Memory B cell (primary cell): Measurements from ENCODE around the gene THRSP.
"Not testable (repeated sequence)": the region's sequence is repeated elsewhere in the genome, so short reads cannot be mapped to it uniquely, and the experiment has no call there.

Experiments
- ATAC-seq: fragments of 150-1000 bp; cut with Tn5 transposase; 2 replicates; pipeline ENCODE4 v1.10.0; 2021; ENCODE audit warnings: low read depth, mild to moderate bottlenecking, moderate library complexity
- DNase-seq, 2 donors: peaks; one replicate each; pipeline ENCODE4 v3.0.0; 2022; ENCODE audit warnings: low spot score in 2 of 2
- H3K27ac Mint-ChIP-seq: one replicate; pipeline ENCODE4 v1.8.0; 2022; ENCODE audit warnings: mild to moderate bottlenecking, moderate library complexity, mixed read lengths
- H3K27me3 Mint-ChIP-seq: one replicate; pipeline ENCODE4 v1.8.0; 2022; ENCODE audit warnings: mixed read lengths
- H3K36me3 Mint-ChIP-seq: one replicate; pipeline ENCODE4 v1.8.0; 2022; ENCODE audit warnings: mild to moderate bottlenecking, mixed read lengths
- H3K4me1 Mint-ChIP-seq: one replicate; pipeline ENCODE4 v1.8.0; 2022; ENCODE audit warnings: mixed read lengths
- H3K4me3 Mint-ChIP-seq: one replicate; pipeline ENCODE4 v1.8.0; 2022; ENCODE audit warnings: mild to moderate bottlenecking, moderate library complexity, mixed read lengths
- H3K9me3 Mint-ChIP-seq: one replicate; pipeline ENCODE4 v1.8.0; 2022; ENCODE audit warnings: mixed read lengths

THRSP gene

GRCh38 chr11:78045851-78046485, 17.7 kb upstream of the THRSP start:
- H3K4me1 Mint-ChIP-seq: peaks cover 8% of the 10 kb centered on the region
- peaks cover 5% of the 10 kb centered on the region for H3K27me3 Mint-ChIP-seq
- peak overlapping the region; percentile 77 for H3K4me3 Mint-ChIP-seq
- H3K27ac Mint-ChIP-seq: no peak overlapping the region
- DNase-seq (peak; percentile 79 to 90), ATAC-seq (peak; percentile 98)
- H3K36me3 Mint-ChIP-seq: peaks cover 2% of the 10 kb centered on the region
- H3K9me3 Mint-ChIP-seq: no peaks in the 10 kb centered on the region

- H3K27me3 Mint-ChIP-seq: peaks cover 5% of the 10 kb centered on the region
- DNase-seq (no peak), ATAC-seq (peak; percentile 9)
- H3K9me3 Mint-ChIP-seq: no peaks in the 10 kb centered on the region
- no peak overlapping the region for H3K27ac Mint-ChIP-seq
- H3K36me3 Mint-ChIP-seq: peaks cover 2% of the 10 kb centered on the region
- no peak overlapping the region for H3K4me3 Mint-ChIP-seq
- peaks cover 8% of the 10 kb centered on the region for H3K4me1 Mint-ChIP-seq
These were observed 17.2 kb upstream of the THRSP start for GRCh38 chr11:78046486-78046854.

GRCh38 chr11:78048561-78048960, 15.1 kb upstream of the THRSP start:
- ATAC-seq: no peak
- H3K27ac Mint-ChIP-seq: no peak overlapping the region
- no peaks in the 10 kb centered on the region for H3K36me3 Mint-ChIP-seq

DNA sequence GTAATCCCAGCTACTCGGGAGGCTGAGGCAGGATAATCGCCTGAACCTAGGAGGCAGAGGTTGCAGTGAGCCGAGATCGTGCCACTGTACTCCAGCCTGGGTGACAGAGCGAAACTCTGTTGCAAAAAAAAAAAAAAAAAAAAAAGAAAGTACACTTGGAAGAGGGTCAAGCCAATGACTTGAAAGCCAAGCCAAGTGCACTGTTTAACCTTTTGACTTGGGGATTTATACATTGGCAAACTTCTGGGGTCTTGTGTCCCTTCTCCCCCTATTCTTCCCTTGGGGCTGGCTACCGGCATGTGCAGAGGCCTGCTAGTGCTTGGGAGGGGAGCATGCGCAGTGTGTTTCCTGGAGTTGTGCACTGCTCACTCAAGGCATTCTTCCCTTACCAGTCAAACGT, 14.3 kb upstream of the THRSP start:
- no peak for DNase-seq
- ATAC-seq: no peak
- peaks cover 8% of the 10 kb centered on the region for H3K4me1 Mint-ChIP-seq
- H3K27me3 Mint-ChIP-seq: no peaks in the 10 kb centered on the region
- no peak overlapping the region for H3K4me3 Mint-ChIP-seq
- H3K9me3 Mint-ChIP-seq: no peaks in the 10 kb centered on the region
- no peaks in the 10 kb centered on the region for H3K36me3 Mint-ChIP-seq
- no peak overlapping the region for H3K27ac Mint-ChIP-seq

More at GRCh38 chr11:78048561-78048960, 15.1 kb upstream of the THRSP start:
- Mint-ChIP-seq H3K9me3 (no peaks in the 10 kb centered on the region), H3K27me3 (no peaks in the 10 kb centered on the region), H3K4me1 (peaks cover 8% of the 10 kb centered on the region), H3K4me3 (no peak overlapping the region)
- no peak for DNase-seq

DNA sequence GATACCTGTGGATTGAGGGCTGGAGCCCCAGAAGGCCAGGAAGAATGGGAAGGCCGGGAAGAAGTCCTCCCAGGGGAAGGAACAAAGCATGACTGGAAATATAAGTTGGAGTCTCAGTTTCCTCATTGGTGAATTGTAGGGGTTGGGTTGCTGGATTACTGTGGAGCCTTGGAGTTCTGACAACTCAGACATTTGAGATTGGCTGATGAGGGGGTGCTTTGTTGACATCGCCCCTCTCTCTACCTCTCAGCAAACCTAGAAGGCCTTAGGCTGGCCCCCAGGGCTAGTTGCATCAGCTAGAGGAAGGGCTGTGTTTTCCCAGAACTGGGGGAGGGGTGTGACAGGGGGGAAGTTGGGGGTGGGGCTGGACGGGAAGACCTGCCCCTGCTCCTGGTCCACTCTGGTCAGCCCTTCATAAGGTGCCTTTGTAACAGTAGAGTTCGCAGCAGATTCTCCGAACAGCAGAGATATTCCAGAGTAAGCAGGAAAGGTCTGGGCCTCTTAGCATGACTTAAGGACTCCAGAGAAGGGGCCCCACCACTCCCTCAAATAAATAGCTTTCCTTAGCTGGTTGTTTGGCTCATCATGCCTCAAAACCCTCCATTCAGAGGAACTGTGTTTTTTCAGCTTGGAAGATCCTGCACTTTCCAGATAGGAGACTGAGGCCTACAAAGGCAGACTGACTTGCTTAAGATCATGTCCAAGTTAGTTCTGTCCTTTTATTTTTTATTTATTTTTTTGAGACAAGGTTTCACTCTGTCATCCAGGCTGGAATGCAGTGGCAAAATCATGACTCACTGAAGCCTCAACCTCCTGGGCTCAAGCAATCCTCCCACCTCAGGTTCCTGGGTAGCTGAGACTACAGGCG, 12.5 kb upstream of the THRSP start:
- Mint-ChIP-seq H3K27ac (no peak overlapping the region), H3K4me1 (peaks cover 3% of the 10 kb centered on the region), H3K9me3 (no peaks in the 10 kb centered on the region), H3K36me3 (no peaks in the 10 kb centered on the region), H3K27me3 (no peaks in the 10 kb centered on the region), H3K4me3 (no peak overlapping the region)
- ATAC-seq (no peak), DNase-seq (no peak)

- no peak for DNase-seq
- no peak for ATAC-seq
- H3K36me3 Mint-ChIP-seq: no peaks in the 10 kb centered on the region
- H3K4me1 Mint-ChIP-seq: no peaks in the 10 kb centered on the region
- H3K27ac Mint-ChIP-seq: no peak overlapping the region
- H3K4me3 Mint-ChIP-seq: no peak overlapping the region
- no peaks in the 10 kb centered on the region for H3K9me3 Mint-ChIP-seq
- H3K27me3 Mint-ChIP-seq: no peaks in the 10 kb centered on the region
These were observed 8.7 kb upstream of the THRSP start for GRCh38 chr11:78054971-78055370.

DNA sequence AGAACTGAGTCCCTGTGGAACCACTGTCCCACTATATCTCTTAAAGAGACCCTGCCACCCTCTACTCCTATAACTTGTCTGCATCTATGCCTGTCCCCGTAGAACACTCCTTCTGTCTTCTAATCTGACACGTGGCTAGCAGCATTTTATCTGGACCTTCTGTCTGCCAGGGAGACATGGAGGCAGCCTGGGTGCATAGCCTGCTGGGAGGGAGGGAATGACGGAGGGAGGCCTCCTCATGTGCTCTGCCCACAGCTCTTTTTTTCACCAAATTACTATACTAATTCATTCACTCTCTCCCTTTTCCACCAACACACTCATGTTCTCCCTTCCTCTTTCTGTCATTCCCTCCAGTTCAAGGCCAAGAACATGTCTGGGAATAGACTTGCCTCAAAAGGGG, 7.6 kb upstream of the THRSP start:
- Mint-ChIP-seq H3K4me1 (no peaks in the 10 kb centered on the region), H3K27me3 (no peaks in the 10 kb centered on the region), H3K9me3 (no peaks in the 10 kb centered on the region), H3K27ac (no peak overlapping the region), H3K36me3 (no peaks in the 10 kb centered on the region), H3K4me3 (no peak overlapping the region)
- no peak for ATAC-seq
- no peak for DNase-seq

DNA sequence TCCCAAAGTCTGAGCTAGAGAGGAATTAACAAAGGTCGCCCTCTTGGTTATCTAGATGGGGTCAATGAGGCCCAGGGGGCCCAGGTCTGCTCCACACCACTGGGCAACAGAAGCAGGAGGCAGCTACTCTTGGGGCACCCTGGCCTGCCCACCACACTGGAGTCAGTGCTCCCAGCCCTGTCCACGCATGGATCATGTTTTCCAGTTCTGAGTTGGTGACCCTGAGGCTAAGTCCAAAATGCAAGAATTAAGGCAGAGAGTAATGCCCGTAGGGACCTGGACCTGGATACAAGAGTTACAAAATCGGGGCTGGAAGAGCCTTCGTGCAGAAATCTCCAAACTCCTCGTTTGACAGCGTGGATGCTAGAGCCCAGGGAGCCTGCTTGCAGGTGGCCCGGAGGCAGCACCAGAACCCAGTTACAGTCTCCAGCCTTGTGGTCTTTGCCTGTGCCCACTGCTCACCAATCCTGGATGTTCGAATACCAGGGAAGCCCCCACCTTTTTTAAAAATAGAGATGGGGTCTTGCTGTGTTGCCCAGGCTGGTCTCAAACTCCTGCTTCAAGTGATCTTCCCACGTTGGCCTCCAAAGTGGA, 6.1 kb upstream of the THRSP start:
- no peaks in the 10 kb centered on the region for H3K36me3 Mint-ChIP-seq
- no peaks in the 10 kb centered on the region for H3K9me3 Mint-ChIP-seq
- H3K27me3 Mint-ChIP-seq: no peaks in the 10 kb centered on the region
- no peak overlapping the region for H3K27ac Mint-ChIP-seq
- no peak overlapping the region for H3K4me3 Mint-ChIP-seq
- no peaks in the 10 kb centered on the region for H3K4me1 Mint-ChIP-seq
- ATAC-seq: no peak
- DNase-seq: no peak

- ATAC-seq, H3K27ac Mint-ChIP-seq, H3K27me3 Mint-ChIP-seq, H3K4me1 Mint-ChIP-seq, H3K4me3 Mint-ChIP-seq, DNase-seq, H3K9me3 Mint-ChIP-seq, H3K36me3 Mint-ChIP-seq: not testable (repeated sequence)
These were observed 3.8 kb upstream of the THRSP start for GRCh38 chr11:78059749-78060328.

- DNase-seq (no peak), ATAC-seq (no peak)
- Mint-ChIP-seq H3K4me1 (no peaks in the 10 kb centered on the region), H3K27me3 (no peaks in the 10 kb centered on the region), H3K36me3 (peaks cover 3% of the 10 kb centered on the region), H3K27ac (no peak overlapping the region), H3K4me3 (no peak overlapping the region), H3K9me3 (no peaks in the 10 kb centered on the region)
These were observed 3.1 kb upstream of the THRSP start for GRCh38 chr11:78060533-78060932.

GRCh38 chr11:78061088-78061920, 2.4 kb upstream of the THRSP start:
- no peaks in the 10 kb centered on the region for H3K4me1 Mint-ChIP-seq
- ATAC-seq: no peak
- H3K27ac Mint-ChIP-seq: no peak overlapping the region

DNA sequence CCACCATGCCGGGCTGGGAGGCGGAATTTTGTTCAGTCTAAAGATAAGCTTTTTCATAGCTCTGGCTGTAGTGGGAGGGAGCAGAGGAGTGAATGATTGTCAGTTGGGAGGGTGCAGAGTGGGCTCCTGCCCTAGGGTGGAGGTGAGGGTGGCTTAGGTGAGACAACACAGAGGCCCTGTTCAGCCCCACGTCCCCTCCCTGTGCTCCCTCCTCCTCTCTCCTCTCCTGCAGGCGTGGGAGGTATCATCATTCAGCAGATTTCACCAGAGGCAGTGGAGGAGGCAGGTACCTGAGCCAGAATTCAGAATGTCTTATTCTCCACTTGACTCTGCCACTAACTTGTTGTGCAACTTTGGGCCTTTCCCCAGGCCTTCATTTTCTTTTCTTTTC, 1.7 kb upstream of the THRSP start:
- Mint-ChIP-seq H3K27ac (no peak overlapping the region), H3K27me3 (no peaks in the 10 kb centered on the region), H3K9me3 (no peaks in the 10 kb centered on the region), H3K4me1 (no peaks in the 10 kb centered on the region), H3K36me3 (peaks cover 5% of the 10 kb centered on the region), H3K4me3 (no peak overlapping the region)
- no peak for DNase-seq
- no peak for ATAC-seq

More at GRCh38 chr11:78061088-78061920, 2.4 kb upstream of the THRSP start:
- Mint-ChIP-seq H3K36me3 (peaks cover 3% of the 10 kb centered on the region), H3K27me3 (no peaks in the 10 kb centered on the region), H3K4me3 (no peak overlapping the region), H3K9me3 (no peaks in the 10 kb centered on the region)
- DNase-seq: no peak

DNA sequence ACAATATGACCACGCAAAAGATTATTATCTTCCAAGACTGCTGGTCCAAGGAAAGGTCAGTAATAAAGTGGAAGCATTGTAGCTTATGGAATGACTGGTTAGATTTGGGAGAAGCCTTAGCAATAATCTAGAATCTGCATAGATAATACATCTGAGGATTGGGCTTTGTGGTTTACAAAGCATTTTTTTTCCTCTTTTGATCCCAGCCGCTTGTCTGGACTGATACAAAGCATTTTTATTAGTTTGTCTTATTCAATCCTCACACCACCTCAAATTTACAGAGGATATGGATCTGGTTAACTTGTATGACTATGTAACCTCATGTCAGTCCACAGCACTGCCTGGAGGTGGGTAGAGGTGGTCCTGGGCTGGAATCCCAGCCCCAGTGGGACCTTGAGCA, 990 bp upstream of the THRSP start:
- H3K27me3 Mint-ChIP-seq: no peaks in the 10 kb centered on the region
- H3K27ac Mint-ChIP-seq: no peak overlapping the region
- DNase-seq: no peak
- H3K4me3 Mint-ChIP-seq: no peak overlapping the region
- ATAC-seq: no peak
- H3K4me1 Mint-ChIP-seq: no peaks in the 10 kb centered on the region
- no peaks in the 10 kb centered on the region for H3K9me3 Mint-ChIP-seq
- H3K36me3 Mint-ChIP-seq: peaks cover 11% of the 10 kb centered on the region
